Nephron progenitor cell (in vitro differentiated cells): ENCODE data around the gene RAE1.
"Not testable (repeated sequence)": the region's sequence is repeated elsewhere in the genome, so short reads cannot be mapped to it uniquely, and the experiment has no call there.

ENCODE experiments used
- DNase-seq: peaks from one replicate; pipeline ENCODE4 v3.0.0; 2021
- H3K27ac Mint-ChIP-seq: 2 replicates; pipeline ENCODE4 v1.8.0; 2021; ENCODE audit warnings: mild to moderate bottlenecking, moderate library complexity, mixed read lengths
- H3K27me3 Mint-ChIP-seq: 2 replicates; pipeline ENCODE4 v1.8.0; 2021; ENCODE audit warnings: mild to moderate bottlenecking, low read depth, mixed read lengths; ENCODE audit not compliant: poor library complexity
- H3K36me3 Mint-ChIP-seq: 2 replicates; pipeline ENCODE4 v1.8.0; 2021; ENCODE audit warnings: low read depth, mixed read lengths
- H3K4me1 Mint-ChIP-seq: 2 replicates; pipeline ENCODE4 v1.8.0; 2021; ENCODE audit warnings: mixed read lengths
- H3K4me3 Mint-ChIP-seq: 2 replicates; pipeline ENCODE4 v1.8.0; 2021; ENCODE audit warnings: mild to moderate bottlenecking, moderate library complexity, mixed read lengths
- H3K9me3 Mint-ChIP-seq: 2 replicates; pipeline ENCODE4 v1.8.0; 2021; ENCODE audit warnings: mild to moderate bottlenecking, moderate library complexity, mixed read lengths
- CTCF ChIP-seq: fragments of 200-600 bp; sonication (generic); IDR thresholded peaks from 2 replicates; pipeline ENCODE4 v1.5.0; 2021; ENCODE audit warnings: antibody characterized with exemption

The RAE1 gene

GRCh38 chr20:57350081-57350710 is 859 bp upstream of the RAE1 start:
- H3K4me3 Mint-ChIP-seq, result peak overlapping the region; percentile 50
- H3K36me3 Mint-ChIP-seq, result peaks cover 21% of the 10 kb centered on the region
- no peak for TF ChIP-seq CTCF
- peaks cover 21% of the 10 kb centered on the region for H3K4me1 Mint-ChIP-seq
- peaks cover 6% of the 10 kb centered on the region for H3K9me3 Mint-ChIP-seq
- peaks cover 4% of the 10 kb centered on the region for H3K27me3 Mint-ChIP-seq
- no peak overlapping the region for H3K27ac Mint-ChIP-seq
- DNase-seq, result no peak

GRCh38 chr20:57350726-57351041 is 371 bp upstream of the RAE1 start:
- not testable (repeated sequence) for H3K27me3 Mint-ChIP-seq, DNase-seq, H3K27ac Mint-ChIP-seq, H3K9me3 Mint-ChIP-seq
- Mint-ChIP-seq H3K4me1 (peaks cover 21% of the 10 kb centered on the region), H3K36me3 (peaks cover 25% of the 10 kb centered on the region), H3K4me3 (peak overlapping the region; percentile 93)

GRCh38 chr20:57352305-57352704 is 1.2 kb downstream of the RAE1 start:
- Mint-ChIP-seq H3K4me1 (peaks cover 21% of the 10 kb centered on the region), H3K27me3 (peaks cover 4% of the 10 kb centered on the region), H3K9me3 (peaks cover 6% of the 10 kb centered on the region), H3K4me3 (peak overlapping the region; percentile 93), H3K27ac (no peak overlapping the region), H3K36me3 (peaks cover 35% of the 10 kb centered on the region)
- no peak for DNase-seq
- no peak for TF ChIP-seq CTCF

- Mint-ChIP-seq H3K36me3 (peaks cover 35% of the 10 kb centered on the region), H3K9me3 (peaks cover 6% of the 10 kb centered on the region), H3K4me1 (peaks cover 21% of the 10 kb centered on the region), H3K4me3 (peak overlapping the region; percentile 62), H3K27ac (no peak overlapping the region), H3K27me3 (peaks cover 4% of the 10 kb centered on the region)
- no peak for DNase-seq
- no peak for TF ChIP-seq CTCF
Observed at GRCh38 chr20:57353351-57353750, 2.3 kb downstream of the RAE1 start.

GRCh38 chr20:57361517-57361916 is 10.5 kb downstream of the RAE1 start:
- TF ChIP-seq CTCF, result no peak
- Mint-ChIP-seq H3K4me1 (no peaks in the 10 kb centered on the region), H3K27ac (no peak overlapping the region), H3K36me3 (peaks cover 28% of the 10 kb centered on the region), H3K9me3 (no peaks in the 10 kb centered on the region), H3K4me3 (no peak overlapping the region), H3K27me3 (no peaks in the 10 kb centered on the region)
- no peak for DNase-seq

GRCh38 chr20:57364451-57364850 is 13.4 kb downstream of the RAE1 start:
- Mint-ChIP-seq H3K36me3 (peaks cover 50% of the 10 kb centered on the region), H3K4me1 (no peaks in the 10 kb centered on the region), H3K27ac (no peak overlapping the region), H3K9me3 (no peaks in the 10 kb centered on the region), H3K27me3 (peaks cover 2% of the 10 kb centered on the region), H3K4me3 (no peak overlapping the region)
- DNase-seq, result no peak
- TF ChIP-seq CTCF, result no peak
